Lower leg skin (tissue), 4 donors: ENCODE results near the gene PPCS. TPM values are rescaled to one million over a fixed set of nuclear protein-coding genes. Genes with fewer than 3 reads are reported as not detected.

Source experiments
- DNase-seq, 2 donors: peaks; one replicate each; pipeline ENCODE4 v3.0.0-alpha.2; 2019; ENCODE audit warnings: low spot score in 2 of 2
- H3K4me3 ChIP-seq: fragments of 200-600 bp; sonication (generic); 2 replicates; pipeline ENCODE4 v1.5.1; 2017; ENCODE audit warnings: mild to moderate bottlenecking, low read depth; ENCODE audit not compliant: poor library complexity, severe bottlenecking
- POLR2A ChIP-seq, 2 donors: fragments of 450-650 bp; IDR thresholded peaks; one replicate each; pipeline ENCODE4 v1.6.1; 2016 to 2017; ENCODE audit warnings: antibody characterized with exemption in 2 of 2, mild to moderate bottlenecking in 1 of 2, moderate library complexity in 1 of 2
- WGBS, 2 donors: methylation state at CpG; one replicate each; pipeline ENCODE4 v1.1.5; 2018; 5-methylcytosine and 5-hydroxymethylcytosine counted together
- intact Hi-C: fragments of 100-400 bp; cut with DNase I; formaldehyde crosslinking; loops from one replicate; pipeline ENCODE4 v1.15.0; 2023; ENCODE audit warnings: low total_unique reads
- total RNA-seq, 4 donors: library from RNA; depleted of rRNA; stranded (reverse); fragments of >200 nt; gene quantifications; one replicate each; pipeline ENCODE4 v1.1.0, GENCODE V29; 2016
- TF ChIP-seq, protein P1 (sequence below), 3 donors: fragments of 450-650 bp; IDR thresholded peaks; one replicate each; pipeline ENCODE4 v1.5.1; 2016; ENCODE audit warnings: antibody characterized with exemption in 3 of 3, mild to moderate bottlenecking in 3 of 3, moderate library complexity in 2 of 3

Gene PPCS
- total RNA-seq, 4 donors from 2014 or later, result 68.5 to 115 (median 89.7) TPM

GRCh38 chr1:42454403-42454802 lies 1.9 kb upstream of the PPCS start:
- no peak for DNase-seq
- intact Hi-C loops, result no loop called here
- no peak overlapping the region for H3K4me3 ChIP-seq
- TF ChIP-seq, protein P1, sequence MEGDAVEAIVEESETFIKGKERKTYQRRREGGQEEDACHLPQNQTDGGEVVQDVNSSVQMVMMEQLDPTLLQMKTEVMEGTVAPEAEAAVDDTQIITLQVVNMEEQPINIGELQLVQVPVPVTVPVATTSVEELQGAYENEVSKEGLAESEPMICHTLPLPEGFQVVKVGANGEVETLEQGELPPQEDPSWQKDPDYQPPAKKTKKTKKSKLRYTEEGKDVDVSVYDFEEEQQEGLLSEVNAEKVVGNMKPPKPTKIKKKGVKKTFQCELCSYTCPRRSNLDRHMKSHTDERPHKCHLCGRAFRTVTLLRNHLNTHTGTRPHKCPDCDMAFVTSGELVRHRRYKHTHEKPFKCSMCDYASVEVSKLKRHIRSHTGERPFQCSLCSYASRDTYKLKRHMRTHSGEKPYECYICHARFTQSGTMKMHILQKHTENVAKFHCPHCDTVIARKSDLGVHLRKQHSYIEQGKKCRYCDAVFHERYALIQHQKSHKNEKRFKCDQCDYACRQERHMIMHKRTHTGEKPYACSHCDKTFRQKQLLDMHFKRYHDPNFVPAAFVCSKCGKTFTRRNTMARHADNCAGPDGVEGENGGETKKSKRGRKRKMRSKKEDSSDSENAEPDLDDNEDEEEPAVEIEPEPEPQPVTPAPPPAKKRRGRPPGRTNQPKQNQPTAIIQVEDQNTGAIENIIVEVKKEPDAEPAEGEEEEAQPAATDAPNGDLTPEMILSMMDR (IDR thresholded peaks at IDR 0.05), result no peak
- no peak for TF ChIP-seq POLR2A (IDR thresholded peaks at IDR 0.05)
- 95 to 96% methylated on average over 5 of the region's 5 CpGs for WGBS, 2 donors

DNA sequence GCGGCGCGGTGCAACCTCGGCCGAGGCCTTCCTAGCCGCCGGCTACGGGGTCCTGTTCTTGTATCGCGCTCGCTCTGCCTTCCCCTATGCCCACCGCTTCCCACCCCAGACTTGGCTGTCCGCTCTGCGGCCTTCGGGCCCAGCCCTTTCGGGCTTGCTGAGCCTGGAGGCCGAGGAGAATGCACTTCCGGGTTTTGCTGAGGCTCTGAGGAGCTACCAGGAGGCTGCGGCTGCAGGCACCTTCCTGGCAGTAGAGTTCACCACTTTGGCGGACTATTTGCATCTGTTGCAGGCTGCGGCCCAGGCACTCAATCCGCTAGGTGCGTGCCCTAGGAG lies 379 bp downstream of the PPCS start:
- peak overlapping the region; percentile 76 for H3K4me3 ChIP-seq
- intact Hi-C loops, result no loop called here
- 1% methylated on average over 14 to 23 of the region's 23 CpGs for WGBS, 2 donors
- TF ChIP-seq POLR2A (IDR thresholded peaks at IDR 0.05), result no peak
- TF ChIP-seq, protein P1 (IDR thresholded peaks at IDR 0.05), result no peak
- peak; percentile 27 to 85 for DNase-seq

DNA sequence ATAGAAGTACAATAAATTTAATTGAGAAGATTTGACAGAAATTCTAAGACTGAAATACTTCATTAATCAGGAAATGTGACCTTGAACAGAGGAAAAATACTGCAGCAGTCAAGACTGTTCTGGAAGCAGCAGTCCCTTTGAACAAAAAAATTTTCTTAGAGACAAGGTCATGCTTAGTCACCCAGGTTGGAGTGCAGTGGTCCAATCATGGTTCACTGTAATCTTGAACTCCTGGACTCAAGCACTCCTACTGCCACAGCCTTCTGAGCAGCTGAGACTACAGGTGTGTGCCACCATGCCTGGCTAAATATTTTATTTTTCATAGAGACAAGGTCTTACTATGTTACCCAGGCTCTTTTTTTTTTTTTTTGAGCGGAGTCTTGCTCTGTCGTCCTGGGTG lies 4.9 kb downstream of the PPCS start:
- 84 to 91% methylated on average over 2 of the region's 2 CpGs for WGBS, 2 donors
- DNase-seq, result no peak
- intact Hi-C loops, result no loop called here
- TF ChIP-seq, protein P1 (IDR thresholded peaks at IDR 0.05), result no peak
- no peak for TF ChIP-seq POLR2A (IDR thresholded peaks at IDR 0.05)
- no peak overlapping the region for H3K4me3 ChIP-seq

DNA sequence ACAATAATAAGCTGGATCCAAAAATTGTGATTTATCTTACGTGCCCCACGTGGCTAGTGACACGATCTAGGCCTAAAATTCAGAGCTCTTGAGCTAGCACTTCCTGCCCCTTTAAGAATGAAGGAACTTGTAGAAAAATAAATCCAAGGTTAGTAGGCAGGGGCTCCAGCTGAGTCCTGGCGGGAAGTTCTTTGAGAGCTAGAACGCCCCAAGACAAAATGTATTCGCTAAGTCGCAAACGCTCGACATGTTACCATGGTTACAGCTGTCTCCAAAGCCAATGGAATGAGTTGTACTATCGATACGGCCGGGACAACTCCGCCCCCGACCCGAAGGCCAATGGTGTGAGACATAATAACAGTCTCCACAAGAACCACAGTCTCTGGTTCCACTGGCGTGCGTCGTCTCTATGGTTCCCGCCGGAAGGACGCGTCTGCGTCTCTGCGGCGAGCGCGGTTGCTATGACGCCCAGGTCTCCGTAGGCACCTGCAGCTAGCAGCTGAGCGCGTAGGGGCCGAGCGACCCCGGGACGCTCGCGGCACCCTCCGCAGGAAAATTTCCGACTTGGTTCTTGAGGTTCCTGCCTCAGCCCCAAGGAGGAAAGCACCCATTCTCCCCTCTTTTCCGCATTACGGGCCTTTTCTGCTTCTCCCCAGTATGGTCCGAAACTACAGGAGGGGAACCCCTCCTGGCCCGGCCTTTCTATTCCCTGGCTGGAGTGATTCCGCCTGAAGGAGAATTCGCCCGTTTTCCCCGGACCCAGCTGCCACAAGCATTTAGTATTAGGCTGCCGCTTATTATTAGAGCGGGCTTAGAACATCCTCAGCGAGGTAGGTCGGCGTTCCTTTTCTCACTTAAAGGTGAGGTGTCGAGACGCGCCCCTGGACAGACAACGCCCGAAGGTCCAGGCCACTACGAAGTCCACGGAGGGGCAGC lies 6.8 kb downstream of the PPCS start, which contains the start of gene CCDC30:
TSS of gene CCDC30 (plus strand) at position 459 of the 936 bp plus-strand sequence. CDS start 17,266 bp downstream, outside the sequence.
- intact Hi-C loops, result no loop called here

DNA sequence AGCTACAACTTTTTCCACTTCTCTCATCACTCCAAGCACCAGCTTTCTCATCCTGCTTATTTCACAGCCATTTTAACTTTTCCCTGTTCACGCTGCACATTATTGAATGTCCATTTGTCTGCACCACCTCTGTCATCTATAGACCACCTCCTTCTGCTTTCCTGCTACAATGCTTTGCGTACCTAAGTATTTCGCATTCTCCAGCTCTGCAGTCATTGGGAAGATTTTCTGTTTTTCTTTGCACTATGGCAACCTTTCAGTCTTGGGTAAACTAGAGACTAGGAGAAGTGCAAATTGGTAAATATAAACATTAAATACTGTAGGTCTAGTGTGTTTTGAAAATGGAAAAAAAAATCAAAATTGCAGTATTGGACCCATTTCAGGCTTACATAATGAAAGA lies 7.6 kb downstream of the PPCS start:
- WGBS, 2 donors, result 77 to 83% methylated on average over 3 of the region's 3 CpGs
- no peak for TF ChIP-seq POLR2A (IDR thresholded peaks at IDR 0.05)
- TF ChIP-seq, protein P1 (IDR thresholded peaks at IDR 0.05), result no peak
- H3K4me3 ChIP-seq, result no peak overlapping the region
- intact Hi-C loops, result no loop called here
- DNase-seq, result no peak

More for the DNA sequence above, 6.8 kb downstream of the PPCS start, which contains the start of gene CCDC30:
- TF ChIP-seq, protein P1 (IDR thresholded peaks at IDR 0.05), result no peak
- TF ChIP-seq POLR2A (IDR thresholded peaks at IDR 0.05), result no peak
- peak; percentile 98 for DNase-seq
- peak within 1 kb of the TSS; percentile 15 for H3K4me3 ChIP-seq
- 1% methylated on average over 59 of the region's 59 CpGs for WGBS, 2 donors
